GM21528 (cell line): ENCODE results near the gene NKX2-2.
A peak's percentile ranks its signal among the peaks of the same experiment; 100 is the strongest.
"Not testable (repeated sequence)": the region's sequence is repeated elsewhere in the genome, so short reads cannot be mapped to it uniquely, and the experiment has no call there.

Experiments
- ATAC-seq: cut with Tn5 transposase; IDR thresholded peaks from one replicate; pipeline ENCODE4 v1.9.1; 2021; ENCODE audit warnings: mild to moderate bottlenecking, moderate library complexity; ENCODE audit not compliant: unreplicated experiment, low FRiP score

The NKX2-2 gene

GRCh38 chr20:21509597-21510371, 4.1 kb downstream of the NKX2-2 start:
- no peak for ATAC-seq

- no peak for ATAC-seq
These were observed 4.7 kb downstream of the NKX2-2 start for GRCh38 chr20:21509079-21509596.

DNA sequence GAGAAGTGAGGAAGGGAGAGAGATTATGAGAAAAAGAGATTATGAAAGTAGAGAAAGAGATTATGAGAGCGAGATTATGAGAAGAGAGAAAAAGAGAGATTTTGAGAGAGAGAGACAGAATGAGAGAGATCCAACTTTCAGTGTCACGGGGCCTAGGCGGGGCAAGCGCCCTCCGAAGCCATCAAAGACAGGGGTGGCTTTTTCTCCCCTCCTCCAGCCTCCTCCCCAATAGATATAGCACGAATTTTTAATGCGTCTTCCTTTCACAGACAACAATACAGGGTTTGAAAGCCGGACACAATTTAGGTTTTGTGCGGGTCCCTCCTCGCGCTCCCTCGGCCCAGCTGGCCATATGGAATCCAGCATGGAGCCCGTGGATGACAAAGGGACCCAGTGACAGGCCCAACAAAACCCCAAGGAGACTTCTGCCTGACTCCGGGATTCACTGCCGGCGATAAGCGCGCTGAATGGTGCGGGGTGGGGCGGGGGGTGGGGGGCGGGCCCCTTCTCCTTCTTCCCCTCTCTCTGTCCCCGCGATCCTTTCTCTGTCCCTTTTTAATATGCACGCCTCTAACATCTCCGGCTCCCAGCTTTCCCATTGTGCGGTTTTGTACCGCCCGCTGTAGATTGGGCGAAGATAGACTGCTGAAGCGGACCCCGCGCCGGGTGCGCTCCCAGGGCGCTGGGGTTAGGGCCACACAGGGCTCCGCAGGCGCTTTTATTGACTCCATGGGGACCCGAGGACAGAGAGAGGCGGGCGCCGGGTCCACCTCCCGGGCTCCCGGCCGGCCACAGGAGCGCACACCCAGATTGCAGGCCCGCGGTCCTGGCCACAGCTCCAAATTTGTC, 5.4 kb downstream of the NKX2-2 start:
- no peak for ATAC-seq

DNA sequence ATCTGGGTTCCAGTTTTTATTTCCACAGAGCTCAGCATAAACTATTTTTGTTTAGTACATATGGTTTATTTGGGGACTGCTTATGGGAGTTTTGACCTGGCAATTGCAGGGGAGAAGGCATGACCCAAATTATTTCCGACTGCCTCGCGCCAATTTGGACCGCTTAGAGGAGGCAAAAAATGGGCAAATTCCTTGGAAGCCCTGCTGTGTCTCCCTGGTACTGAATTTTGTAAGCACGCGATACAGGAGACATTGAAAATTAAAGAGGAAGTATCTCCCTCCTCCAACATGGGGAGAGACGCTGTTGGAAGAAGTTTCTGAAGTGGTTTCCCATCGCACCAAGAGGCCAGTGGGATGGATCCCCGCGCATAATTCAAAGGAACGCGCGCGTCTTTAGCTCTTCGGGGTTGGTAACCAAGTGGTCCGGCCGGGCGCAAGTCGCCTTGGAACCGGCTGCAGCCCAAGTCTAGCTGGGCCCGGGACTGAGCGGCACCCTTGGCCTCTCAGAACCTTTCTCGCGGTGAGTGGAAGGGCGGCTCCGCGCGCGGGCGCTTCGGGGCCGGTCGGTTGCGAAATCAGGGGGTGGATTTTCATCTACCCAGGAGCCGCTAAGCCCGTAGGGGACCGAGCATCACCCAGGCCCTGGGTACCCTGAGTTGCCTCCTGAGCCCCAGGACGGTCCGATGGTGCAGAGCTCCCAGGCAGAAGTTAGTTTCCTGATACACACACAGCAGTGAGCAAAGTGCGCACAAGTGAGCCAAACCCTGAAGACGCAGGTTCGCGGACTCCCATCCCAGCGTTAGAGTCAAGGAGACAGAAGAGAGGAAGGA, 6.2 kb downstream of the NKX2-2 start:
- ATAC-seq, result no peak

DNA sequence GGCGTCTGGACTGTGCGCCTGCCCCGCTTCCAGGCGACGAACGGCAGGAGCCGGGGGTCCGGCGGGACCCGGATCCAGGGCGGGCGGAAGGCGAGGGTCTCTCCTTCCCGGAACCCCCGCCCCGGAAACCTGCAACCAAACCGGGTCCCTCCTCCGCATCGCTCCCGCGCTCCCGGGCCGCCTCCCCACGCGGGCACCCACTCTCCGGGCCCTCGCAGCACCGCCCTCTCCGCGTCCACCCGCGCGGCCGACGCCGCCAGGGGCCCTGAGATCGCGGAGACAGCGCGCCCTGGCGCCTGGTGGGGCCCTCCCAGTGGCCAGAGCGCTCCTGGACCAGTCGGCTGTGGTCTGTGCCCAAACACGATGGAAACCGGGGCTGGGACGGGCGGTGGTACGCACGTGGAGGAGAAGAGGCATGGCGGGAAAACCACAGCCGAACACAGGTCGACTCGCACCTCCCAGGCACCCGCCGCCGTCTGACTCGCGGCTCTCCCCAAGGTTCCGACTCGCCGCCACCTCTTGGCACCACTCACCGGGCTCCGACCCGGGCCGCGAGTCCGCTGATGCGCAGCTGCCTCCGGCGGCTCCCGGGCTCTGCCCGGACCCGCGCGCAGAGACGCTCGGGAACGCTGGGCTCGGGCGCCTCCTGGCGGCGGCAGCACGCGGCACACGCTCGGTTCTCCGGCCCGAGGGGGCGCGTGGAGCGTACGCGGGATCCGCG, 7.9 kb downstream of the NKX2-2 start:
- no peak for ATAC-seq

DNA sequence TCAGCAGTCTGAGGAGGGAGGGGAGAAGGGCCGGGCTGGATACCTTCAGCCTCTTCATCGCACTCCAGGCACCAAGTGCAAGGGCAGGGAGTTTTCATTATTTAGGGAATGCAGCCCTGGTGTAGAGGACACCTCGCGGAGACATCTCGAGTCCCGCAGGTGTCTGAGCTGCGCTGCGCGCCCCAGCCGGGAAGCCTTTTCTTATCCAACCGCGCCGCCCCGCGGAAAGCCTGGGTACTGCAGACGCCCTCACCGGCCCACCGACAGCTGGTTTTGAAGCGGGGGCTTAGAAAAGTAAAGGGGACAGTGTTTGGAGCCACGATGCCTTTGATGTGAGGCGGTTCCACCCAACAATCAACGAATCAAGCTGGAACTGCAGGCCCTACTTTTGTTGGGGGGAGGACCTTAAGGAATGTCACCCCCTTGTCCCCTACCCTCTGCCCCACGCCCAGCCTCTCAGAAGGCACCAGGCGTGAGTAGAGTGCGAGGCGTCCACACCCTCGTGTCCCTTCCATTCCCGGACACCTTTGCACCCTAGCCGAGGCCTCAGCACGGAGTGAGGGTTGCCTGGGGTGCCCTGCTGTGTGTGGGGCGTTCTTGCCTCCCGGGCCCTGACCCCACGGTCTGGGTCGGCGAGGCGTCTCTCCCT, 8.6 kb downstream of the NKX2-2 start:
- ATAC-seq, result no peak

GRCh38 chr20:21504323-21504722, 9.5 kb downstream of the NKX2-2 start:
- no peak for ATAC-seq

DNA sequence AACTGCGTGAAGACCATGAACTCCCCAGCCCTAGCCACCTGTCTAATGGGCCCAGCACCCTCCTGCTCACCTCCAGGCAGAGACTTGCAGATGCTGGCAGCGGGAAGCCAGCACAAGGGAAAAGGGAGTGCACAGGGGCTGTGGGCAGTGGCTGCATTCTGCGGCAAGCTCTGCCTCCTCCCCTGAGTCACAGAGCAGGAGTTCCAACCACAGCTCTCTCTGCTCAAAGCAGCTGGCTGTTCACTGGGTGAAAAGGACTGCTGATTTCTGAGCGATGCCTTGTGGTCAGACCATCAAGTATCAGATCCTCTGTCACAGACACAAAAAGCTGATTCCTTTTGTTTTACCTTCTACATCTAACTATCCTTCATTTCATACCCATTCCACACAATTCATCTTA, 10.5 kb downstream of the NKX2-2 start:
- peak; percentile 88 for ATAC-seq

DNA sequence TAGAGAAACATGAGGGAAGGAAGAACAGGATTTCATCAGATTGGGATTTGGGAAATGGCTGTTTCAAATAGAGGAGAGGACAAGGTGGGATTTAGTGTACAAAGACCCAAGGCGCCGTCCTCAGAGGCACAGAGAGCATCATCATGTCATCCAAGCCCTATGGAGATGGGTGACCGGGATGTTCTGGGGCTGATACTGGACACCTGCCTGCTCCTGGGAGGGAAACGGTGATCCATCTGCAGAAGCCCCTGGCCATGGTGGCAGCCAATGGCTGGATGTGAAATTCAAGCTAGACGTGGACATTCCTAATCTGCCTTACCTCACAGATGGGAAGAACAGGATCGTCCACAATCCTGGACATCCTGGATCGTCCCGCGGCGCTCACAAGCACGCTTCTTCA, 12.7 kb downstream of the NKX2-2 start:
- no peak for ATAC-seq

GRCh38 chr20:21500599-21500998, 13.3 kb downstream of the NKX2-2 start:
- no peak for ATAC-seq

DNA sequence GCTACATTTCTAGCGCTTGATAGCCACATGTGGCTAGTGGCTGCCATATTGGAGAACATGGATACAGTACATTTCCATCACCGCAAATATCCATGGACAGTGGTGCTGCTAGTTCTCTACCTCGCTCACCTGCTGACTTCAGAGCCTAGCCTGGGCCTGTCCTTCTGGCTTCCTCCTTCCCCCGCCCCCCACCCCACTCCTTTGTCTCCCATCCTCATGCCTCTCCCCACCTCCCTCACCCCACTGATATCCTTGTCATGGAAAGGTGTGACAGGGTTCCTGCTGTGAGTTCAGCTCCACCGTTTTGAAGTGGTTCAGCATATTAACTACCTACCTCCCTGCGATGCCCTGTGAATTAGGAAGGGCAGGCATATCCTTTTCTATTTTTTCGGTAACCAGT, 14.2 kb downstream of the NKX2-2 start:
- no peak for ATAC-seq

DNA sequence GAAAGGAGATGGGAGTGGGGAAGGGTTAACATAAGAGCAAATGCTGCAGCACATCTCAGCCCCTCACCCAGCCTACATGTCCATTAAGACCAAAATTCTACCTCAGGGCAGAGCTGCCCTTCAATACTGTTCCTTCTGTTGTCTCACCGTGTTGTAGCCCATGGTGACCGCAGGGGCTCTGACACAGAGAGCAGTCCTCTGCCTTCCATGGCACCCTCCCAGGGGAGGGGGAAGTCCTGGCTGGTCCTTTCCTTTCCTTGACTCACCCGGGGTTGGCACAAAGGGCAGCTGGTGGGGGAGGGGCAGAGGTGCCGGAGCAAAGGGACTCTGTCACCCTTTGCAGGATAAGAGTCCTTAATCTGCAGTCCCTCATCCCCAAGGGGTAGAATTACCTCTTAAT, 15.2 kb downstream of the NKX2-2 start:
- no peak for ATAC-seq

- ATAC-seq, result no peak
These were observed 15.7 kb downstream of the NKX2-2 start for GRCh38 chr20:21498195-21498594.

- no peak for ATAC-seq
These were observed 17.4 kb downstream of the NKX2-2 start for GRCh38 chr20:21496452-21496851.

GRCh38 chr20:21493049-21493448, 20.8 kb downstream of the NKX2-2 start:
- ATAC-seq, result no peak

DNA sequence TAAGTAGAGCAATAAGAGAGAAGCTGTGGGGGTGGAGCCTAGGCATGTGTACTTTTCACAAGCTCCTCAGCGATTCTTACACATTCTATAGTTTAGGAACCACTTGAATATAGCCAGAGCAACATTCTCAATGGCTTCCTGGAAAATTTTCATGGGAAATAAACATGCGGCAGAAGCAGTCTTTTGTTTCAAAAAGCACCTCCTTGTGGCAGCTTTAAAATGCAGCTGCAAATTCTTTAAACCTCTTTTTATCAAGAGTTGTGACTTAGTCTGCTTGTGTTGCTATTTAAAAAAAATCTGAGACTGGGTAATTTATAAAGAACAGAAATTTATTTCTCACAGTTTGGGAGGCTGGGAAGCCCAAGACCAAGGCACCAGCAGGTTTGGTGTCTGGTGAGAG, 23.8 kb downstream of the NKX2-2 start:
- no peak for ATAC-seq

DNA sequence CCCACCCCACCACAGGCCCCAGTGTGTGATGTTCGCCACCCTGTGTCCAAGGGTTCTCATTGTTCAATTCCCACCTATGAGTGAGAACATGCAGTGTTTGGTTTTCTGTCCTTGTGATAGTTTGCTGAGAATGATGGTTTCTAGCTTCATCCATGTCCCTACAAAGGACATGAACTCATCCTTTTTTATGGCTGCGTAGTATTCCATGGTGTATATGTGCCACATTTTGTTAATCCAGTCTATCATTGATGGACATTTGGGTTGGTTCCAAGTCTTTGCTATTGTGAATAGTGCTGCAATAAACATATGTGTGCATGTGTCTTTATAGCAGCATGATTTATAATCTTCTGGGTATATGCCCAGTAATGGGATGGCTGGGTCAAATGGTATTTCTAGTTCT, 33.7 kb downstream of the NKX2-2 start:
- ATAC-seq, result not testable (repeated sequence)

DNA sequence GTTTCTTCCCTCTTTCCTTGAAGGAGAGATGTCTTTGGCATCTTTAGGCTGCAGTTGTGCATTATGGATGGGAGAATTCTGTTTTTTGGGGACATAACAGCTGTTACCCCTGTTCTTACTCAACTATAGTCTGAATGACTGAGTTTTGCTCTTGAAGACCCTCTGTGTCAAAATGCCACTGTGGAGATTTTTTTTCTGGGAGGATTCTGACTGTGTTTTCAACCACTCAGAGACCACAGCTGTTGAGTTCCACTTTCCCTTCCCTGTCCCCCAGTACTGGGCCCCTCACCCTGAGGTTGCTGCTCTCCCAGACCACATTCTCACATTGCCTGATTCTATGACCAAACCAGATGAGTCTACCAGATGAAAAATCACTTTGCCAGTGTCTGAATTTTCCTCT, 48.1 kb downstream of the NKX2-2 start:
- ATAC-seq, result no peak

GRCh38 chr20:21464916-21465315, 48.9 kb downstream of the NKX2-2 start:
- ATAC-seq, result no peak
